Transverse colon (tissue), 4 donors: Measurements from ENCODE around the gene VPS37D.

Source experiments
- CTCF ChIP-seq, 5 experiments: fragments of 200-600 bp in 3 of 5; fragments of 450-650 bp in 2 of 5; sonication (generic) in 3 of 5; IDR thresholded peaks; 1 replicate in 2 of 5; 2 replicates in 3 of 5; pipeline ENCODE4 v1.5.1; 2016 to 2017; ENCODE audit warnings: antibody characterized with exemption in 5 of 5, inconsistent platforms in 3 of 5, mild to moderate bottlenecking in 2 of 5, moderate library complexity in 1 of 5
- EP300 ChIP-seq: sonication (generic); formaldehyde crosslinking; IDR thresholded peaks from one replicate; pipeline ENCODE4 v1.6.1; 2017; ENCODE audit warnings: antibody characterized with exemption, low read depth
- POLR2A ChIP-seq: fragments of 450-650 bp; IDR thresholded peaks from one replicate; pipeline ENCODE4 v1.6.1; 2016; ENCODE audit warnings: antibody characterized with exemption, mild to moderate bottlenecking, moderate library complexity
- POLR2AphosphoS5 ChIP-seq, 3 donors: sonication (generic); formaldehyde crosslinking; IDR thresholded peaks; one replicate each; pipeline ENCODE4 v1.6.1; 2016; ENCODE audit warnings: antibody characterized with exemption in 3 of 3

GRCh38 chr7:73647725-73648592, 19.7 kb upstream of the VPS37D start:
- peak in 2 of 5 experiments; percentile 19 to 20 for TF ChIP-seq CTCF (IDR thresholded peaks at IDR 0.05)
- TF ChIP-seq POLR2A: peak; percentile 18
- no peak for TF ChIP-seq EP300
- peak in 1 of 3 donors; percentile 43 for TF ChIP-seq POLR2AphosphoS5 (IDR thresholded peaks at IDR 0.05)
